GM13977 (cell line): ENCODE measurements around the gene TAF13.

ENCODE experiments used
- DNase-seq: peaks from one replicate; pipeline ENCODE4 v3.0.0; 2012; ENCODE audit warnings: low spot score
- CTCF ChIP-seq: IDR thresholded peaks from 2 replicates; pipeline ENCODE4 v1.5.1; 2012; ENCODE audit warnings: mild to moderate bottlenecking, control low read depth; ENCODE audit not compliant: insufficient read depth; ENCODE audit errors: extremely low read depth, missing control alignments
- in situ Hi-C: fragments of 300-500 bp; cut with MboI; formaldehyde crosslinking; loops from one replicate; pipeline ENCODE4 v1.12.0; 2022; ENCODE audit warnings: low sequenced_read_pairs, low pct_unique_long_range_greater_than_20kb, mixed read lengths, inconsistent platforms; ENCODE audit not compliant: unreplicated experiment

Gene TAF13

GRCh38 chr1:109084563-109085517, 9.0 kb upstream of the TAF13 start:
- no peak for TF ChIP-seq CTCF
- peak; percentile 2 for DNase-seq
- in situ Hi-C loops: no loop called here

GRCh38 chr1:109083923-109084322, 8.1 kb upstream of the TAF13 start:
- peak; percentile 6 for DNase-seq
- in situ Hi-C loops: no loop called here
- TF ChIP-seq CTCF: no peak

GRCh38 chr1:109083501-109083900, 7.7 kb upstream of the TAF13 start:
- no peak for TF ChIP-seq CTCF
- DNase-seq: no peak
- in situ Hi-C loops: no loop called here

GRCh38 chr1:109080441-109081082, 4.8 kb upstream of the TAF13 start:
- no peak for DNase-seq
- in situ Hi-C loops: no loop called here
- no peak for TF ChIP-seq CTCF

- no peak for TF ChIP-seq CTCF
- in situ Hi-C loops: no loop called here
- no peak for DNase-seq
These were observed 3.4 kb upstream of the TAF13 start for GRCh38 chr1:109079240-109079622.

- TF ChIP-seq CTCF: no peak
- peak; percentile 11 for DNase-seq
- in situ Hi-C loops: no loop called here
These were observed 2.5 kb upstream of the TAF13 start for GRCh38 chr1:109078317-109078716.
